Midbrain (tissue), 1 donor: ENCODE data around the gene SLC35B1.
"Not testable (repeated sequence)": the region's sequence is repeated elsewhere in the genome, so short reads cannot be mapped to it uniquely, and the experiment has no call there.

Source experiments
- DNase-seq: peaks from one replicate; lab custom pipeline; 2025; lab: John Stamatoyannopoulos, UW

SLC35B1 gene

DNA sequence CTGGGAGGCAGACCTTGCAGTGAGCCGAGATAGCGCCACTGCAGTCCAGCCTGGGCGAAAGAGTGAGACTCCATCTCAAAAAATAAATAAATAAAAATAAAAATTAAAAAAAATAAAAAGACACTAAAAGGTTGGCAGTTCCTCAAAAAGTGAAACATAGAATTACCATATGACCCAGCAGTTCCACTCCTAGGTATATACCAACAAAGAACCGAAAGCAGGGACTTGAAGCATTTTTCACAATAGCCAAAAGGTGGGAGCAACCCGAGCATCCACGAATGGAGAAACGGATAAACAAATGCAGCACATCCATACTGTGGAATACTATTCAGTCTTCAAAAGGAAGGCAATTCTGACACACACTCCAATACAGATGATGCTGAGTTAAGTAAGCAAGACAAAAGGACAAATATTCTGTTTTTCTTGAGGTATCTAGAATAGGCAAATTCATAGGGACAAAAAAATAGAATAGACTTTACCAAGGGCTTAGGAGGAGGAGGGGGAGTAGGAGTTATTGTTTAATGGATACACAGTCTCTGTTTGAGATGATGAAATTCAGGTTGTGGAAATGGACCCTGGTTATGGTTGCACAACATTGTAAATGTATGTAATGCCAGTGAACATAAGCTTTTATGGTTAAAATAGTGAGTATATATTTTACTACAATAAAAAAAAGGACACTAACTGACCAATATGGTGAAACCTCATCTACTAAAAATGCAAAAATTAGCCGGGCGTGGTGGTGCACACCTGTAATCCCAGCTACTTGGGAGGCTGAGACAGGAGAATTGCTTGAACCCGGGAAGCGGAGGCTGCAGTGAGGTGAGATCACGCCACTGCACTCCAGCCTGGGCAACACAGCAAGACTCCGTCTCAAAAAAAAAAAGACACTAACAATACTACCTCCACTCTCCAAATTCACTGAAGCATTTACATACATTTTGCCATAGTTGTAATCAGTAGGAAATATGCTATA is 27.0 kb upstream of the SLC35B1 start:
- no peak for DNase-seq

DNA sequence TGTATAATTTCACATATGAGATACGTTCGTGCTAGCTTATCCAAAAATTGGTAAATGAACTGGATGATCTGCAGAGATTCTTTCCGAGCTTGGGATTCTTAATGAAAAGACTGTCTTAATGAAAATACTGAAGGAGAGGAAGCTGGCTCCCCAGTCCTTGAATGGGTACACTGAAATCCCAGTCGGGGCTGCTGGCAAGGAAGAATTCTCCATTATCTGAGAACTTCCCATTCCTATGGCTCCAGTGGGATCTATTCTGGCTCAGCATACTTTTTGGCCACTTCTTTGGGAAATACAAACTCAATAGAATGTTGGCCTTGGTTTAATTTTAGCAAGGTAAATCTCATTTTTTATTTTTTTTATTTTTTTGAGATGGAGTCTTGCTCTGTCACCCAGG is 23.7 kb upstream of the SLC35B1 start:
- DNase-seq: no peak

DNA sequence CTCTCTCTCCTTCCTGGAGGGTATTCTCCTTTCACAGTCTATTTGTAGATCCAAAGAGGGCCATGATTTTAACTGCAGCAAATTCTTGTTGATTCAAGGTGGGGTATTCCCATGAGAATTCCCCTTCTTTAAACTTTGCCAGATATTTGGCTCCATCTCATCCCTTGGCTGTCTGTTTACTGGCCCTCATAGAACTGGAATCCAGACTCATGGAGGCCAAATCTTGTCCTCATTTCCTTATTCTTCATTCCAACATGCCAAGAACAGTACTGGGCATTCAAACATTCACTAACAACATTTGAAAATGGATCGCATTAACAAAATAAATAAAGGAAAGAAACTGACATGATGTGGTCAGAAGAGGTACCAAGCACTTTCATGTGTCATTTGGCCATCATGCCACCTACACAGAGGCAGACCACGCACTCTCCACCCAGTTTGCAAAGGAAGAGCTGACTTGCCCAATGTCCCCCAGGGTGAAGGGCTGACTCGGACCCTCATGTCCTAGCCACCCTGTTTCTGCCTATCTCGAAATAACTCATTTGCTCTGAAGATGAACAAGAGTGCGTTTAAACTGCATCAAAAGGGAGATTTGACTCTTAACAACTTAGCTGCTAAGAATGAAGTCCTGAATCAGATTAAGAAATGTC is 23.1 kb upstream of the SLC35B1 start:
- DNase-seq: no peak

DNA sequence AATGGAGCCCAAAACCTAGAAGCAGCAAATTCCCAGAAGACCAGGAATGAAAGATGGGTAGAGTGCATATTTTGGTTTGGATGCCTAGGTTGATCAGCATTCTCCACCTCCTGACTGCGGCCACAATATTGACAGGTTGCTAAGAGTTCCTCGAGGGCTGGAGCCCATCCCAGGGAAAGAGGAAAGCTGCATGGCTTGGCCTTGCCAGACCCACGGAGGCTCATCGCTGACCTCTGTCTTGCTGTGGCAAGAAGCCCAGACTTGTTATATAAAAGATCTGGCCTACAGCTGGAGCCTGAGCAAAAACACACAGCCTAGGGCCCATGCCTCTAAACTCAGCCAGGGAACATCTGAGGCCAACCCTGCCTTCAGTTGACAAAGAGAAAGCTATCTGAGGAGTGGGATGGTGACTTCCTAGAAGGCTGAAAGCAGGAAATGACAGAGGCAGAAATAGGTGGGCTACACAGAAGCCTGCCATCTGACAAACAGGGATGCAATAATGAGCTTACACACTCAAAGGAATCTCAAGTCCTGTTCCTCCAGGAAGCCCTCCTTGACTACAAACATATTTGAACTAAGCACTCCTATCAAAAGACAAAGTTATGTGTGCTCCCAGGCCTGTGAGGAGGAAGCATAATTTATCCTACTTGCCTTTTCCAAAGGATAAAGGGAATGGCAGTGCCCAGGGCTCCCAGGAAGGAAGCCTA is 22.5 kb upstream of the SLC35B1 start:
- peak; percentile 80 for DNase-seq

DNA sequence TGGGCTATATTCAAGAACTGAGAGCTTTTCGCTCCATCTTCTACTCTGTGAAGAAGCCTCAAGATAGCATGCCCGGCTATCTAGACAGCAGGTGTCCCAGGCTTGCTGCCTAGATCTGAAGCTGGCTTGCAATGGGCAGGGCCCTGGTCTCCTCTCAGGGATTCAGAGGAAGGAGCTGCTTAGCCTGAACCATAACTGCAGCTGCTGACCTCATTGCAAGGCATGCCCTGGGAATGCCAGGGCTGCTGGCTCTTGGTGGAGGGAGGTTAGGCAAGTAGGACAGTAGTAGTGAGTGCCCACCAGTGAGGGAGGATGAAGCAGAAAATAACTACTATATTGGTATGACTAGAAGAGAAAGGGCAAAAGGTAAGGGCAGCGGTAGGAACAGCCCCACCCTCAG is 21.3 kb upstream of the SLC35B1 start:
- DNase-seq: no peak

DNA sequence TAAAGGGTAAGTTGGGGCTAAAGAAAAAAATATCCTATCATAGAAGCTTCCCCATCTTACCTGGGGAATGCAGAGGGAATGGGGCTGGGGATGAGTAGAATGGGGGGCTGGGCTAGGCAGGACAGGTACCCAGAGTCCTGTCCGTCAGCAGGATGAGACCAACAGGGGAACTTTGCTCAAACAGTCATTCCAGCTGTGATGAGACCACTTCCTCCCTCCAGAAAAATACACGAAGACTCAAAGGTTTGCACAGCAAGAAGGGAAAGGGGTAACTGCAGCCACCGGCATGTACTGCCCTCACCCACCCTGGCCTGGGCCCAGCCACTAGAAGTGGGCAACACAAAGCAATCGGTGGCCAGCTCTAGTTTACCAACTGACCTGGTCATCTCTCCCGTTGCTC is 20.7 kb upstream of the SLC35B1 start:
- DNase-seq: no peak

DNA sequence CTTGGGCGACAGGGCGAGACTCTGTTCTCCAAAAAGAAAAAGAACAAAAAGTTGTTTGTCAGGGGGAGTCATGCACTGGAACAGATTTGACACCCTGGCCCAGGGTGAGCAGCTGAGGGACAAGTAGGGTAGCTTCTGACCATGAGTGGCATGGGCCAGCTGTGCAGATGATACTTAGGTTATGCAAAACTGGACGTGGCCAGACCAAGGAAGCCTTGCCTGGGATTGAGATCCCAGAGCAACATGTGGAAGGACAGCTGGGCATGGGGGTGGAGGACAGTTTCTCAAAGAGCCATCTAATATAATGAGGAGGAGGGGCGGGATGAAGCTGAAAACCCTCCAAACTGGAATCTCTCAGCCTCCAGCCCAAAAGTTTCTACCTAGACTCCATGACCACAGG is 19.6 kb upstream of the SLC35B1 start:
- DNase-seq: no peak

DNA sequence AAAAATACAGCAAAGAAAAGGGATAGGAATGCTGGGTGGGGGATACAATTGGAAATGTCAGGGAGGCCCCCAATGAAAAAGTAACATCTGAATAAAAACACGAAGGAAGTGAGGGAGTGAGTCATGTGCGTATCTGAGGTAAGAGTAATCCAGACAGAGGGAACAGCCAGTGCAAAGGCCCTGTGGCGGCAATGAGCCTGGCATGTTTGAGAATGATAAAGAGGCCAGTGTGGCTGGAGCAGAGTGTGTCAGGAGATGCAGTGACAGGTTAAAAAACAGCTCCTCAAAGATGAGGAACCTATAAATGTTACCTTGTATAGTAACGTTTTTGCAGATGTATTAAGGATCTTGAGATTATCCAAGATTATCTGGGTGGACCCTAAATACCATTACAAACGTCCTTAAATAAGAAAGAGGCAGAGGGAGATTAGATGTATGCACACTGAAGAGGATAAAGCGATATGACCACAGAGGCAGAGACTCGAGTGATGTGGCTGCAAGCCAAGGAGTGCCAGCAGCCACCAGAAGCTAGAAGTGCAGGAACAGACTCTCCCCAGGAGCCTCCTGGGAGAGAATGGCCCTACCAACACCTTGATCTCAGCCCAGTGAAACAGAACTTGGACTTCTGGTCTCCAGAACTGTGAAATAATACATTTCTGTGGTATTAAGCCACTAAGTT is 17.8 kb upstream of the SLC35B1 start:
- DNase-seq: no peak

DNA sequence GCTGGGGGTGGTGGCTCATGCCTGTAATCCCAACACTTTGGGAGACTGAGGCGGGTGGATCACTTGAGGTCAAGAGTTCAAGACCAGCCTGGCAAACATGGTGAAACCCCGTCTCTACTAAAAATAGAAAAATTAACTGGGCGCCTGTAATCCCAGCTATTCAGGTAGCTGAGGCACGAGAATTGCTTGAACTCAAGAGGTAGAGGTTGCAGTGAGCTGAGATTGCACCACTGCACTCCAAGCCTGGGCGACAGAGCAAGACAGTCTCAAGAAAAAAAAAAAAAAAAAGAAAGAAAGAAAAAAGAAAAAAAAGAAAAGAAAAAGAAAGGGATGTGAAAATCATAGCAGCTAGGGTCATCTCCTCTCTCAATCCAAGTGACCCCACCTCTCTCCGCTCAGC is 16.8 kb upstream of the SLC35B1 start:
- not testable (repeated sequence) for DNase-seq

DNA sequence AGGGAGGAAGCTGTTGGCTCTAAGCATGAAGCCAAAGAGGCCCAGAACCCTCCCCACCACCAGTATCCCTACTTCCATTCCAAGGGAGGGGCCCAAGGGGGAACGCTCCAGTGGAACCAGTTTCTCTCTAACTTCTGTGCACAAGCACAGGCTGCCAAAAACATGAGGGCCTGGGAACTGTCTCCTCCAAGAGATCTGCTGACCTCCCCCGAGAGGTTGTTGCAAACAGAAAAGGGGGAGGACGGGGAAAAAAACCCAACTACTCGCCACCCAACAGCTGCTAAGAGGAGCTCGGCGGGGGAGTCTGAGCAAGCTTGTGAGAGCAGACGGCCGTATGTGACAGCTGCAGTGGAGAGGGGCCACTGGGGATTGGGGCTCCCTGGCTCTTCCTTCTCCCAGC is 15.7 kb upstream of the SLC35B1 start:
- DNase-seq: no peak

DNA sequence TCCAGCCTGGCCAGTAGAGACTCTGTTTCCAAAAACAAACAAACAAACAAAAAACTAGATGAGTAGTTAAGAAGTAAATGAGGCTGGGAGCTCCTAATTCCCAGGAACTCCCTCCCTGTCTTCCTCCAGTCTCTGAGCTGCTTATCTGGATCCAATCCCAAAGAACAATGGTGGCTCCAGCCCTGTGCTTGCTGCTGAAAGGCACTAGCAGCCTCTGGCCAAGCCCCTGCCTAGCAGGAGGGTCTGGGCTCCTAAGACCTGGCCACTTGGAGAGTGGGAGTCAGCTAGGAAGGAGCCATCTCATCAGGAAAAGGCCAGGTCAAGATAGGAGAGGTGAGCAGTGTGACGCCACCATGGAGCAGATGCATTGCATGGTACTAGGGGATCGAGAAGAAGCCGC is 14.3 kb upstream of the SLC35B1 start:
- DNase-seq: no peak

DNA sequence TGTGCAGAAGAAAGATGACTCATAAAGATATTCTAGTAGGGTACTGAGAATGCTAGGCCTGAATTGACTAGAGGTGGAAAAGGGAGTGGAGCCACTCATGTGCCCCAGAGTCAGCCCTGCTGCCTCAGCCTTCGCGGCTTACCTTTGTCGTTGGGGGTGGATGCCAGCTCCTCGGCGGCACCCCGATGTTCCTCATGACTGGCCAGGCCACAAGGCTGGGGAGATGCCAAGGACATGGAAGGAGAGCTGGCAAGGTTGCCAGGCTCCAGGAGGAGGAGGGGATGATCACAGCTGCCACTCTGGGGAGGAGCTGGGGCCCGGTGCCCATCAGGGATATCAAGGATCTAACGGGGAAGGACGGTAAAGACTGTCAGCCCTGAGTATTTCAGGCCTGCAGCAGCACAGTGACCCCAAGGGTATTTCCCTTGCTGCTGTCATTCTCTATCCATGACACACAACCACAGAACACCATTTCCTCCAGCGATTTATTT is 9.7 kb upstream of the SLC35B1 start:
- no peak for DNase-seq

DNA sequence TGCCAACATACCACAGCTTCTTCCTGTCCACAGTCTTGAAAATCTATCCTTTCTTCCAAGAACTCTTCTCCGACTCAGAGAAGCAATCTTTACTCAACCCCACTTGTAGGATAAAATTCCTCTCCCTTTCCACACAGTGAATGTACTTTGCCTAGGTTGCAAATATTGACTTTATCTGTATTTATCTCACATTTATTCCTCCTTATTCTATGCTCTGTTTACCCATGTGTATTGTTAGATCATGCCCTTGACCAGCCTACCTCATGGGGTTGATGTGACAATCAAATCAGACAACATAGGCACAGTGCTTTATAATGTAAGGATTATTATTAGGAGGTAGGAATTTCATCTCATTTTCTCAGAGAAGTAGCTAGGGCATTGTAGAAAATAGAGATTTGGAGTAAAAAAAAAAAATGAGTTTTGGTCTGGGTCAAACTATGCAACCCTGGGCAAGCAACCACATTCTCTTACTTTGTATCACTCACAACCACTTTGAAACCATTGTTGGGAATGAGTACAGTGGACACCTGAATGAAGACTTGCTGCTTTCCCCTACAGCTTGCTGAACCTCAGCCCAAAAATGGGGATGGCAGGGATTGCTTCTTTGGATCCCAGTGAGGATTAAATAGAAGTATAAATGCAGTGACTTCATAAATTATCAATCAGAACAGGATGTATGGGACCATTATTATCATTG is 9.1 kb upstream of the SLC35B1 start:
- DNase-seq: no peak

DNA sequence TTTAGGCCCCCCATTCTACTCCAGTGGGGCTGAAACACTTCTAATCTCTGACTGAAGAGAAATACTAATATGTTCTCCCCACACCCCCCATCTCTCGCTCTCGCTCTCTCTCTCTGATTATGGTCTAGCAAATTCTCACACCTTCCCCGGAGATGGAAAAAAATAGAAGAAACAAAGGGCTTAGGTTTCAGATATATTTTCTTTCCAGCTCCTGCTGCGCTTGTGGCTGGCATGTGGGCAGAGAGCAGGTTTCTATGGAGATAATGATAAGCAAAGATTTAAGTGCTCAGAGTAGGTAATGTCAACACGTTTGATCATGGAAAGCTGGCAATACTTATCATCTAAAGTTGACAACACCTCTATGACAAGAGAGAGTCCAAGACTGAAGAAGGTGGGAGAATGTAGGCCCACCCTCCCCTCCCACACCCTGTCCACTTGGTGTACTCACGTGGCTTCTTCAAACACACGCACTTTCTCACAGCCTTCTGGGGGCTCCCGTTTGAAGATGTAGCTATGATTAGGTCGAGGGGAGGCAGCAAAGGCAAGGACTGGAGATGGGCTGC is 8.0 kb upstream of the SLC35B1 start:
- no peak for DNase-seq

DNA sequence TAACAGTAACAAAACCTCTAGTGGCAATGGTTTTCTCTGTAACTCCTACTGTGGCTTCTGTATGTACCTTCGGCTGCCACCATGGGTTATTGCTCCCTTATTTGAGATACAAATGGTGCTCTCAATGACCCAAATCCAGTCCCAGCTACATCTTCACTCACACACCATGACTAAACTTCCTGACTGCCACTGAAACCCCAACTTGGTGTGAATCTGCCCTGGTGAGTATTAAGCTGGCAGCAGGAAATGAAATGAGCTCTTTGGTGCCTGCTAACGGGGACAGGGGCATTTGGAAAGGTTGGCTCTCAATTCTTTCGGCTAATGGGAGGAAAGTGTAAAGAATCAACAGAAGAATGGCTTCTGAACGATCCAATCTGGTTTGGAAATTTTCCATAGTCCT is 7.5 kb upstream of the SLC35B1 start:
- DNase-seq: no peak

DNA sequence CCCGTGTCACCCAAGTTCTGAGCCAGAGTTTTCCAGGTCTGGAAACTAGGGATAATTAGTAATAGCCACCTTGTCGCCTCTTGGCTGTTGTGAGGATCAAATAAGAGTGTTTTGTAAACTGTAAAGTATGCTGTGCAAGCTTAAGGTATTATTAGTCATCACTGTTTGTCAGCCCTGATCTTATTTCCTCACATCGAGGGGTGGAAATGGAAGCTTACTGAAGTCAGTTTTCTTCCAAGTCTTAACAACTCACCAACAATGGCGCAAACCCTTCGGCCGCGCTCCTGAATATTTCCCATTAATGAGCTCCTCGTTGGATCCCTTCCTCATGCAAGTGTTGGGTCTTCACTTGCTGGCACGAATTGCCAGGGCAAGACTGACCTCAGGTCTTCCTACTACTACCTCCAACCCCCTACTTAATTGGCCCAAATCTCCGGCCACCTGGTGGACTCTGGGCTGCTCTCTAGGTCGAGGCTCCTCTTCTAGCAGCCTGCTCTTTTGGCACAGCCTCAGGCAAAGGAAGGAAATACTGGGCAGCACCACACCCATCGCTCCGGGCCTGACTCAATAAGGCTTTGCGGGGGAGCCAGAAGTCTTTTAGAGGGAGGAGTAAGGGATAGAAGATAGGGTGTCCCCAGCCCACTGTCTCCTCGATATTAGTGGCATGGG is 885 bp upstream of the SLC35B1 start:
- no peak for DNase-seq

DNA sequence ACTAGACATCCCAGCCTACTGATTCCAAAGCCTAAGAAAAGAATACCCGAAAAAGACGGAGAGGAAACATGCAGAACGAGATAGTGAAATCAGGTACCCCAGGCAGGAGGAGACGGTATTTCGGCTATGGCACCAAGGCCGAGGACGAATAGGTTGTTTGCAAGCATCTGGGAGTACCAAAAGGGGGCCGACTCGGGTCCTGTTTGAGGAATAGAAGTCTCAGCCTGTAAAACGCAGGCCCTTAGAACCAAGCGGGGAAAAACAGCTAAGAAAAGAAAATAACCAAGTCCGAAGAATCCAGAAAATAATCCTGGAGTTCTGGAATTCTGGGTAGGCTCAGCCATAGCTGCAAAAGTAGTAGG is 537 bp downstream of the SLC35B1 start:
- DNase-seq: no peak

DNA sequence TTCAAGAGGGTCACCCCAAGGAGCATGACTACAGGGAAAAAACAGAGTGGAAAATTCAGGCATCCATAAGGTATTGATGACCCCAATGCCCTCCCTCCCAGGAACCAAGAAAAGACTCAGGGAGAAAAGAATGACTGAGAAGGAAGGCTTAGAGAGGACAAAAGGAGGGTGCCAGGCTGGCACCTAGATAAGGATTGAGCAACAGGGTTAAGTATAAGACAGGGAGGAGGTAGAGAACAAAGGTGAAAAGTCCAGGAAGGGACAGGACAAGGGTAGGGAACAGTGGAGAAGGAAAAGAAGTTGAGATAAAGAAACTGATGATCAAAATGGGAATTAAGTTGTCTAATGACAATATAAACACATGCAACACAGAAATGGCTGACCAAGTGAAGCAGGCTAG is 2.5 kb downstream of the SLC35B1 start:
- no peak for DNase-seq

DNA sequence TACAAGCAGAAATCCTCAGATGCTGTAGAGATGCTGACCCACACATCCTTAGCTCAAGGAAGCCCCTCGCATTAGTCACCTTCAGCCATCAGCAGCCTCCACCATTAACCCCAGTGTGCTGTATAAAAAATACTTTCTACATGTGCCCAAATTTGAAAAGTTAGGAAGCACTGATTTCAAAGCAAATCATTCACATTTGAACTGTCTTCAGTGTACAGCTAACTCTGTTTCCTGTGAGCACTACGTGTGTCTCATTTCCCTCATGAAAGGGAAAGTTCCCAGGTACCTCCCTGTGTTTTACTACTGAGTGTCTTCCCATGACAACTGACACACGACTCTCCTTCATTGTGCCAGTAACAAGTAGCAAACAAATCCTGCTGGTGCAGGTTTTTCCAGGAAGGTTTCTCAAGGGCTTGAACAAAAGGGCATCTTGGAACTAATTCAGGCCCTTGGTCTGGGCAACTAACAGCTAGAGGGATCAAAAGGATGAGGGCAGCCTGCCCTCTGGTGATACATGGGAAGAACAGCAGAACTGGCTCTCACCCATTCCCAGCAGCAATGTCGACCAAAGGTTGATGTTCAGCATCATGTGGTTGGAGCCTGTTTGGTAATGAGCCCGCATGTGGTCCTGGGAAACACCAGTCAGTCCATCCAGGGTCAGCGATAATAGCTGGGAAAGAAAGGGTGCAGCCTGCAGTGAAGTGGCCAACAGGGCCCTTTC is 4.0 kb downstream of the SLC35B1 start:
- DNase-seq: peak; percentile 64

DNA sequence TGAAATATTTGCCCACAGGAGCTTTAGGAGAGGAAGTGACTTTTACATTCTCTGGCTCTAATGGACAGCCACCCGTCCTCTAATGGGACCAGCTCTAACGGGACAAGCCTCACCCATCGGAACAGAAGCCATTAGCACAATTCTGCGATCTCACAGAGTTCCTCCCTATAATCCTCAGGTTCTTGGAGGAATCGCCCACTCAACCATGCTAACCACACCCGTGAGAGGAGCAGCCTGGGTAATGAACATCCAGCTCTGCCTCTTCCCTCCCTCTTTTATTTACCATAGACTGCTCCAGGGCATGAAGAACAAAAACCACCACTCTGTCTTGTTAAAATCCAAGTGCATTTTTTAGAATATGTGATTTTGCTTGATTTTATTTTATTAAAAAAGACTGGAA is 6.8 kb downstream of the SLC35B1 start:
- no peak for DNase-seq
